ENCODE results near the gene GNAO1. TPM values are rescaled to one million over a fixed set of nuclear protein-coding genes. Genes with fewer than 3 reads are reported as not detected.

GNAO1 gene
- polyA plus RNA-seq, 1 donor (not counting 4 experiments of a cell fraction or from before 2014, with no cell fraction given) = 0.13 TPM

DNA sequence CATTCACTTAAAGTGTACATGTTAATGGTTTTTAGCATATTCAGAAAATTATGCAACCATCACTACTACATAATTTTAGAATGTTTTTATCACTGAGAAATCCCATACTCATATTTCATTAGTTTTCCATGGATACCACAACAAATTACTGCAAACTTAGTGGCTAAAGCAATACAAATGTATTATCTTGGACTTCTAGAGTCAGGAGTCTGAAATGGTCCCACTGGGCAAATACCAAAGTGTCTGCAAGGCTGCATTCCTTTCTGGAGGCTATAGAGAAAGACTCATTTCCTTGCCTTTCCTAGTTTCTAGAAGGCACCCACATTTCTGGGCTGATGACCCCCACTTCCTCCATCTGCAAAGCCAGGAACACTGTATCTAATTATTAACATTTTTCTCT is 16.9 kb upstream of the GNAO1 start:
- no peaks in the 10 kb centered on the region for H3K79me2 ChIP-seq (ENCODE audit: control insufficient read depth, insufficient read depth, low read length)
- no peak overlapping the region for H3K27ac ChIP-seq (ENCODE audit: control insufficient read depth, insufficient read depth, low read length)
- no peak overlapping the region for H3K4me3 ChIP-seq (ENCODE audit: control insufficient read depth in 2 of 3, extremely low read depth in 1 of 3, insufficient read depth in 2 of 3, low read depth in 1 of 3, low read length in 3 of 3)
- H3K36me3 ChIP-seq (ENCODE audit: control insufficient read depth in 2 of 2, extremely low read depth in 1 of 2, insufficient read depth in 2 of 2, low read length in 2 of 2) = no peaks in the 10 kb centered on the region
- no peak for TF ChIP-seq EZH2 (IDR thresholded peaks at IDR 0.05; ENCODE audit: low read length)
- TF ChIP-seq, protein P1, sequence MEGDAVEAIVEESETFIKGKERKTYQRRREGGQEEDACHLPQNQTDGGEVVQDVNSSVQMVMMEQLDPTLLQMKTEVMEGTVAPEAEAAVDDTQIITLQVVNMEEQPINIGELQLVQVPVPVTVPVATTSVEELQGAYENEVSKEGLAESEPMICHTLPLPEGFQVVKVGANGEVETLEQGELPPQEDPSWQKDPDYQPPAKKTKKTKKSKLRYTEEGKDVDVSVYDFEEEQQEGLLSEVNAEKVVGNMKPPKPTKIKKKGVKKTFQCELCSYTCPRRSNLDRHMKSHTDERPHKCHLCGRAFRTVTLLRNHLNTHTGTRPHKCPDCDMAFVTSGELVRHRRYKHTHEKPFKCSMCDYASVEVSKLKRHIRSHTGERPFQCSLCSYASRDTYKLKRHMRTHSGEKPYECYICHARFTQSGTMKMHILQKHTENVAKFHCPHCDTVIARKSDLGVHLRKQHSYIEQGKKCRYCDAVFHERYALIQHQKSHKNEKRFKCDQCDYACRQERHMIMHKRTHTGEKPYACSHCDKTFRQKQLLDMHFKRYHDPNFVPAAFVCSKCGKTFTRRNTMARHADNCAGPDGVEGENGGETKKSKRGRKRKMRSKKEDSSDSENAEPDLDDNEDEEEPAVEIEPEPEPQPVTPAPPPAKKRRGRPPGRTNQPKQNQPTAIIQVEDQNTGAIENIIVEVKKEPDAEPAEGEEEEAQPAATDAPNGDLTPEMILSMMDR (optimal IDR thresholded peaks at IDR 0.05 in 1 of 3, IDR thresholded peaks at IDR 0.05 in 1 of 3, conservative IDR thresholded peaks at IDR 0.05 in 1 of 3; ENCODE audit: extremely low read depth in 1 of 3, insufficient read depth in 2 of 3, low read length in 3 of 3) = no peak
- FAIRE-seq (no peak), DNase-seq (ENCODE audit: low read depth, low spot score) (no peak)
- H3K27me3 ChIP-seq (ENCODE audit: control insufficient read depth, extremely low read depth, insufficient read depth, low read length) = no peaks in the 10 kb centered on the region
- no peaks in the 10 kb centered on the region for H3K9me1 ChIP-seq (ENCODE audit: control insufficient read depth, extremely low read depth, insufficient read depth, low read length)
- no peaks in the 10 kb centered on the region for H3K9me3 ChIP-seq (ENCODE audit: control insufficient read depth, low read depth, low read length)
- H2AFZ ChIP-seq (ENCODE audit: control insufficient read depth, low read length) = no peak overlapping the region
- H4K20me1 ChIP-seq (ENCODE audit: control insufficient read depth, extremely low read depth, insufficient read depth, low read length) = no peaks in the 10 kb centered on the region
- H3K4me2 ChIP-seq (ENCODE audit: control insufficient read depth, extremely low read depth, insufficient read depth, low read depth, low read length) = no peak overlapping the region
- no peaks in the 10 kb centered on the region for H3K4me1 ChIP-seq (ENCODE audit: control insufficient read depth, extremely low read depth, insufficient read depth, low read length)
- H3K9ac ChIP-seq (ENCODE audit: control insufficient read depth, extremely low read depth, insufficient read depth, low read length) = no peak overlapping the region
- dilution Hi-C loops (cut with MboI; ENCODE audit: extremely low pct_ligation_motif_present, low sequenced_read_pairs) = no loop called here

GRCh38 chr16:56181401-56181800 is 9.9 kb upstream of the GNAO1 start:
- Histone ChIP-seq H3K4me1 (ENCODE audit: control insufficient read depth, extremely low read depth, insufficient read depth, low read length) (no peaks in the 10 kb centered on the region), H3K9ac (ENCODE audit: control insufficient read depth, extremely low read depth, insufficient read depth, low read length) (no peak overlapping the region), H3K79me2 (ENCODE audit: control insufficient read depth, insufficient read depth, low read length) (no peaks in the 10 kb centered on the region), H2AFZ (ENCODE audit: control insufficient read depth, low read length) (no peak overlapping the region), H4K20me1 (ENCODE audit: control insufficient read depth, extremely low read depth, insufficient read depth, low read length) (no peaks in the 10 kb centered on the region), H3K9me1 (ENCODE audit: control insufficient read depth, extremely low read depth, insufficient read depth, low read length) (no peaks in the 10 kb centered on the region), H3K27ac (ENCODE audit: control insufficient read depth, insufficient read depth, low read length) (no peak overlapping the region), H3K4me2 (ENCODE audit: control insufficient read depth, extremely low read depth, insufficient read depth, low read depth, low read length) (no peak overlapping the region), H3K36me3 (ENCODE audit: control insufficient read depth in 2 of 2, extremely low read depth in 1 of 2, insufficient read depth in 2 of 2, low read length in 2 of 2) (no peaks in the 10 kb centered on the region), H3K4me3 (ENCODE audit: control insufficient read depth in 2 of 3, extremely low read depth in 1 of 3, insufficient read depth in 2 of 3, low read depth in 1 of 3, low read length in 3 of 3) (no peak overlapping the region), H3K27me3 (ENCODE audit: control insufficient read depth, extremely low read depth, insufficient read depth, low read length) (no peaks in the 10 kb centered on the region), H3K9me3 (ENCODE audit: control insufficient read depth, low read depth, low read length) (no peaks in the 10 kb centered on the region)
- DNase-seq (ENCODE audit: low read depth, low spot score) = no peak
- FAIRE-seq = no peak
- dilution Hi-C loops (cut with MboI; ENCODE audit: extremely low pct_ligation_motif_present, low sequenced_read_pairs) = no loop called here
- TF ChIP-seq EZH2 (IDR thresholded peaks at IDR 0.05; ENCODE audit: low read length) = no peak
- TF ChIP-seq, protein P1 (optimal IDR thresholded peaks at IDR 0.05 in 1 of 3, IDR thresholded peaks at IDR 0.05 in 1 of 3, conservative IDR thresholded peaks at IDR 0.05 in 1 of 3; ENCODE audit: extremely low read depth in 1 of 3, insufficient read depth in 2 of 3, low read length in 3 of 3) = no peak

All from keratinocyte (primary cell).